CD14-positive monocyte (primary cell): ENCODE data around the gene PRKAB1. TPM values are rescaled to one million over a fixed set of nuclear protein-coding genes. Genes with fewer than 3 reads are reported as not detected.

Source experiments
- DNase-seq, 3 donors: peaks; one replicate each; pipeline ENCODE4 v3.0.0-alpha.2; 2011 to 2022
- H2AFZ ChIP-seq: 2 replicates; pipeline ENCODE4 v1.6.0; 2012; ENCODE audit warnings: mild to moderate bottlenecking, low read depth, low read length, inconsistent platforms; ENCODE audit not compliant: insufficient read depth, poor library complexity, severe bottlenecking
- H3K27ac ChIP-seq, 2 donors: 1 replicate in 1 of 2; 2 replicates in 1 of 2; pipeline ENCODE4 v1.5.1; 2012 to 2013; ENCODE audit warnings: low read length in 2 of 2, control low read depth in 1 of 2, inconsistent platforms in 1 of 2, low read depth in 1 of 2, mild to moderate bottlenecking in 1 of 2
- H3K27me3 ChIP-seq, 2 donors: one replicate each; pipeline versions ENCODE4 v1.6.0 to v1.6.1; 2011 to 2013; ENCODE audit warnings: low read length in 2 of 2; ENCODE audit not compliant: control insufficient read depth in 2 of 2, insufficient read depth in 2 of 2
- H3K36me3 ChIP-seq, 2 donors: replicated peaks in 1 of 2; 1 replicate in 1 of 2; 2 replicates in 1 of 2; pipeline versions ENCODE4 v1.5.1 to v1.6.1; 2012 to 2013; ENCODE audit warnings: low read length in 2 of 2, control low read depth in 1 of 2, inconsistent platforms in 1 of 2, mild to moderate bottlenecking in 1 of 2; ENCODE audit not compliant: insufficient read depth in 2 of 2, control insufficient read depth in 1 of 2
- H3K4me1 ChIP-seq, 2 donors: 1 replicate in 1 of 2; 2 replicates in 1 of 2; pipeline versions ENCODE4 v1.5.1 to v1.6.1; 2012 to 2013; ENCODE audit warnings: low read length in 2 of 2, control low read depth in 1 of 2, inconsistent platforms in 1 of 2, mild to moderate bottlenecking in 1 of 2, moderate library complexity in 1 of 2; ENCODE audit not compliant: insufficient read depth in 2 of 2, control insufficient read depth in 1 of 2
- H3K4me2 ChIP-seq: replicated peaks from 2 replicates; pipeline ENCODE3; 2012; ENCODE audit warnings: low read length, moderate library complexity, mild to moderate bottlenecking; ENCODE audit not compliant: poor library complexity, severe bottlenecking; ENCODE audit errors: extremely low read depth
- H3K4me3 ChIP-seq, 3 experiments: fragments of 200-600 bp in 1 of 3; sonication (generic) in 1 of 3; replicated peaks in 1 of 3; 1 replicate in 2 of 3; 2 replicates in 1 of 3; pipeline ENCODE4 v1.5.1; 2011 to 2013; ENCODE audit warnings: low read length in 3 of 3, mild to moderate bottlenecking in 3 of 3, control low read depth in 2 of 3, low read depth in 2 of 3, inconsistent platforms in 1 of 3, moderate library complexity in 1 of 3
- H3K79me2 ChIP-seq: 2 replicates; pipeline ENCODE4 v1.6.0; 2012; ENCODE audit warnings: mild to moderate bottlenecking, control low read depth, inconsistent platforms, low read length, moderate library complexity; ENCODE audit not compliant: insufficient read depth
- H3K9ac ChIP-seq: 2 replicates; pipeline ENCODE4 v1.6.0; 2017; ENCODE audit warnings: low read length, mild to moderate bottlenecking; ENCODE audit not compliant: insufficient read depth, poor library complexity, severe bottlenecking
- H3K9me3 ChIP-seq, 2 donors: replicated peaks in 1 of 2; 1 replicate in 1 of 2; 2 replicates in 1 of 2; pipeline versions ENCODE4 v1.5.1 to v1.6.1; 2012 to 2013; ENCODE audit warnings: low read length in 2 of 2, control low read depth in 1 of 2; ENCODE audit not compliant: control insufficient read depth in 1 of 2, insufficient read depth in 1 of 2
- H4K20me1 ChIP-seq: 2 replicates; pipeline ENCODE4 v1.6.0; 2012; ENCODE audit warnings: mild to moderate bottlenecking, low read length, control low read depth, moderate library complexity; ENCODE audit not compliant: insufficient read depth
- H3K27ac Mint-ChIP-seq, 7 donors: one replicate each; pipeline ENCODE4 v1.8.0; 2020; ENCODE audit warnings: mild to moderate bottlenecking in 7 of 7, mixed read lengths in 7 of 7, moderate library complexity in 6 of 7, inconsistent platforms in 2 of 7
- H3K27me3 Mint-ChIP-seq, 3 donors: one replicate each; pipeline ENCODE4 v1.8.0; 2021 to 2022; ENCODE audit warnings: low read depth in 3 of 3, mild to moderate bottlenecking in 3 of 3, mixed read lengths in 3 of 3, moderate library complexity in 3 of 3, inconsistent platforms in 1 of 3
- H3K36me3 Mint-ChIP-seq, 2 donors: one replicate each; pipeline ENCODE4 v1.8.0; 2020; ENCODE audit warnings: mixed read lengths in 2 of 2, inconsistent platforms in 1 of 2, mild to moderate bottlenecking in 1 of 2
- H3K4me1 Mint-ChIP-seq: one replicate; pipeline ENCODE4 v1.8.0; 2020; ENCODE audit warnings: mild to moderate bottlenecking, mixed read lengths
- H3K4me3 Mint-ChIP-seq, 2 donors: one replicate each; pipeline ENCODE4 v1.8.0; 2020; ENCODE audit warnings: mild to moderate bottlenecking in 2 of 2, mixed read lengths in 2 of 2, moderate library complexity in 1 of 2
- H3K9me3 Mint-ChIP-seq, 7 donors: one replicate each; pipeline ENCODE4 v1.8.0; 2020 to 2022; ENCODE audit warnings: mixed read lengths in 7 of 7, mild to moderate bottlenecking in 6 of 7, moderate library complexity in 6 of 7, inconsistent platforms in 2 of 7
- WGBS: methylation state at CpG from one replicate; pipeline ENCODE4 v1.1.5; 2013; ENCODE audit warnings: missing lambda C conversion rate; ENCODE audit not compliant: insufficient coverage; 5-methylcytosine and 5-hydroxymethylcytosine counted together
- intact Hi-C, 2 donors: fragments of 100-400 bp; cut with micrococcal nuclease; formaldehyde crosslinking; loops; one replicate each; pipeline versions ENCODE4 v1.15.0 to v1.15.1; 2023
- polyA plus RNA-seq, 3 donors: library from polyadenylated mRNA; depleted of rRNA in 1 of 3; unstranded in 2 of 3; stranded (reverse) in 1 of 3; fragments of 300-500 nt in 2 of 3; fragments of >200 nt in 1 of 3; fragmentation: Illumina TruSeq in 2 of 3; gene quantifications; 1 replicate in 2 of 3; 2 replicates in 1 of 3; pipeline ENCODE4 v1.2.3, GENCODE V29; 2012 to 2021
- TF ChIP-seq, protein P1 (sequence below): fragments of 200-600 bp; IDR thresholded peaks from one replicate; pipeline ENCODE4 v1.8.0; 2022; ENCODE audit warnings: antibody characterized with exemption, mild to moderate bottlenecking

Gene PRKAB1
- polyA plus RNA-seq, 3 donors = 20.5 to 35.9 (median 23.0) TPM

GRCh38 chr12:119713551-119714031 is 45.7 kb downstream of the PRKAB1 start:
- H3K9me3 Mint-ChIP-seq = no peaks in the 10 kb centered on the region
- no peaks in the 10 kb centered on the region for H3K27me3 Mint-ChIP-seq
- H3K9ac ChIP-seq = no peak overlapping the region
- no peak overlapping the region for H2AFZ ChIP-seq
- no peaks in the 10 kb centered on the region for H3K27me3 ChIP-seq
- no peak for DNase-seq
- 98% methylated on average over 8 of the region's 8 CpGs for WGBS
- no peak overlapping the region for H3K4me2 ChIP-seq
- no peaks in the 10 kb centered on the region for H4K20me1 ChIP-seq
- H3K4me3 Mint-ChIP-seq = no peak overlapping the region
- H3K79me2 ChIP-seq = no peaks in the 10 kb centered on the region
- intact Hi-C loops = no loop called here
- no peak overlapping the region for H3K4me3 ChIP-seq
- peak overlapping the region in 1 of 7 donors; percentile 30 for H3K27ac Mint-ChIP-seq
- H3K4me1 ChIP-seq = no peaks in the 10 kb centered on the region
- no peaks in the 10 kb centered on the region for H3K9me3 ChIP-seq
- TF ChIP-seq, protein P1, sequence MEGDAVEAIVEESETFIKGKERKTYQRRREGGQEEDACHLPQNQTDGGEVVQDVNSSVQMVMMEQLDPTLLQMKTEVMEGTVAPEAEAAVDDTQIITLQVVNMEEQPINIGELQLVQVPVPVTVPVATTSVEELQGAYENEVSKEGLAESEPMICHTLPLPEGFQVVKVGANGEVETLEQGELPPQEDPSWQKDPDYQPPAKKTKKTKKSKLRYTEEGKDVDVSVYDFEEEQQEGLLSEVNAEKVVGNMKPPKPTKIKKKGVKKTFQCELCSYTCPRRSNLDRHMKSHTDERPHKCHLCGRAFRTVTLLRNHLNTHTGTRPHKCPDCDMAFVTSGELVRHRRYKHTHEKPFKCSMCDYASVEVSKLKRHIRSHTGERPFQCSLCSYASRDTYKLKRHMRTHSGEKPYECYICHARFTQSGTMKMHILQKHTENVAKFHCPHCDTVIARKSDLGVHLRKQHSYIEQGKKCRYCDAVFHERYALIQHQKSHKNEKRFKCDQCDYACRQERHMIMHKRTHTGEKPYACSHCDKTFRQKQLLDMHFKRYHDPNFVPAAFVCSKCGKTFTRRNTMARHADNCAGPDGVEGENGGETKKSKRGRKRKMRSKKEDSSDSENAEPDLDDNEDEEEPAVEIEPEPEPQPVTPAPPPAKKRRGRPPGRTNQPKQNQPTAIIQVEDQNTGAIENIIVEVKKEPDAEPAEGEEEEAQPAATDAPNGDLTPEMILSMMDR = no peak
- no peak overlapping the region for H3K27ac ChIP-seq
- peaks cover 70 to 94% of the 10 kb centered on the region in 2 donors for H3K36me3 ChIP-seq
- H3K36me3 Mint-ChIP-seq = peaks cover 82 to 94% of the 10 kb centered on the region in 2 donors
- H3K4me1 Mint-ChIP-seq = no peaks in the 10 kb centered on the region

GRCh38 chr12:119714614-119715267 is 46.8 kb downstream of the PRKAB1 start:
- no peaks in the 10 kb centered on the region for H4K20me1 ChIP-seq
- H3K27me3 ChIP-seq = no peaks in the 10 kb centered on the region
- no peaks in the 10 kb centered on the region for H3K9me3 Mint-ChIP-seq
- no peak overlapping the region for H3K4me3 Mint-ChIP-seq
- no CpG with 5 or more reads among the region's 4 CpGs for WGBS
- no peaks in the 10 kb centered on the region for H3K27me3 Mint-ChIP-seq
- H3K36me3 Mint-ChIP-seq = peaks cover 84 to 94% of the 10 kb centered on the region in 2 donors
- no peak for DNase-seq
- H3K36me3 ChIP-seq = peaks cover 75 to 94% of the 10 kb centered on the region in 2 donors
- H3K9ac ChIP-seq = no peak overlapping the region
- TF ChIP-seq, protein P1 = no peak
- H3K27ac ChIP-seq = no peak overlapping the region
- intact Hi-C loops = no loop called here
- H3K79me2 ChIP-seq = no peaks in the 10 kb centered on the region
- H3K4me1 ChIP-seq = no peaks in the 10 kb centered on the region
- H2AFZ ChIP-seq = no peak overlapping the region
- no peaks in the 10 kb centered on the region for H3K4me1 Mint-ChIP-seq
- H3K4me2 ChIP-seq = no peak overlapping the region
- H3K4me3 ChIP-seq = no peak overlapping the region
- no peak overlapping the region for H3K27ac Mint-ChIP-seq
- no peaks in the 10 kb centered on the region for H3K9me3 ChIP-seq
